Suprapubic skin (tissue), 4 donors: ENCODE data around the gene MUC4.

Experiments
- CTCF ChIP-seq, 2 donors: fragments of 200-600 bp in 1 of 2; fragments of 450-650 bp in 1 of 2; sonication (generic) in 1 of 2; IDR thresholded peaks; one replicate each; pipeline ENCODE4 v1.5.1; 2016 to 2019; ENCODE audit warnings: antibody characterized with exemption in 2 of 2, mild to moderate bottlenecking in 1 of 2, moderate library complexity in 1 of 2
- EP300 ChIP-seq: sonication (generic); formaldehyde crosslinking; IDR thresholded peaks from one replicate; pipeline ENCODE4 v1.6.1; 2017; ENCODE audit warnings: antibody characterized with exemption
- POLR2A ChIP-seq, 2 donors: fragments of 450-650 bp; IDR thresholded peaks; one replicate each; pipeline ENCODE4 v1.6.1; 2017; ENCODE audit warnings: antibody characterized with exemption in 2 of 2, mild to moderate bottlenecking in 2 of 2, moderate library complexity in 2 of 2
- POLR2AphosphoS5 ChIP-seq, 3 donors: sonication (generic); formaldehyde crosslinking; IDR thresholded peaks; one replicate each; pipeline ENCODE4 v1.6.1; 2017; ENCODE audit warnings: antibody characterized with exemption in 3 of 3

GRCh38 chr3:195763076-195763830 is 48.5 kb downstream of the MUC4 start:
- no peak for TF ChIP-seq EP300
- TF ChIP-seq CTCF (IDR thresholded peaks at IDR 0.05): no peak
- no peak for TF ChIP-seq POLR2AphosphoS5 (IDR thresholded peaks at IDR 0.05)
- TF ChIP-seq POLR2A (IDR thresholded peaks at IDR 0.05): no peak
